A673 (cell line): Measurements from ENCODE around the gene LURAP1L.

ENCODE experiments used
- EZH2 ChIP-seq: fragments of 200-600 bp; sonication (generic); IDR thresholded peaks from 2 replicates; pipeline ENCODE4 v1.6.1; 2017; ENCODE audit warnings: borderline replicate concordance, low read depth, mild to moderate bottlenecking, mixed read lengths, antibody characterized with exemption, low read length; ENCODE audit not compliant: poor library complexity, severe bottlenecking
- TF ChIP-seq, protein P1 (sequence below): fragments of 300-800, 200-600 bp; sonication (generic); conservative IDR thresholded peaks from 2 replicates; pipeline ENCODE4 v1.5.1; 2017; ENCODE audit warnings: low read depth, mild to moderate bottlenecking, antibody characterized with exemption, low read length, moderate library complexity, mixed read lengths

DNA sequence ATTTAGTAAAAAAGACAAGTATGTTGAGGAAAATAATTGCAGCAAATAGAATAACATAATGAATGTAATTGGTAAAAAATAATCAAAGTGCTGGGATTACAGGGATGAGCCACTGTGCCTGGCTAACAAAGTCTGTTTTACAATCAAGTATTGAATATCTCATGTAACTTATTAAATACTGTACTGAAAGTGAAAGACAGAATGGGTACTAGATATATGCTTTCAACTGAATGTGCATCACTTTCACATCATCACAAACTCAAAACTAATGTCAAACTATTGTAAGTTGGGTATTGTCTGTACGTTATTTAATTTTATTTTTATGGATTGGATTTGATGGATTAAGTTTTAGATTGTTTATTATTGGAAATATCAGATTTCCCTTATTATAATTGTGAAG, 58.9 kb downstream of the LURAP1L start:
- TF ChIP-seq, protein P1, sequence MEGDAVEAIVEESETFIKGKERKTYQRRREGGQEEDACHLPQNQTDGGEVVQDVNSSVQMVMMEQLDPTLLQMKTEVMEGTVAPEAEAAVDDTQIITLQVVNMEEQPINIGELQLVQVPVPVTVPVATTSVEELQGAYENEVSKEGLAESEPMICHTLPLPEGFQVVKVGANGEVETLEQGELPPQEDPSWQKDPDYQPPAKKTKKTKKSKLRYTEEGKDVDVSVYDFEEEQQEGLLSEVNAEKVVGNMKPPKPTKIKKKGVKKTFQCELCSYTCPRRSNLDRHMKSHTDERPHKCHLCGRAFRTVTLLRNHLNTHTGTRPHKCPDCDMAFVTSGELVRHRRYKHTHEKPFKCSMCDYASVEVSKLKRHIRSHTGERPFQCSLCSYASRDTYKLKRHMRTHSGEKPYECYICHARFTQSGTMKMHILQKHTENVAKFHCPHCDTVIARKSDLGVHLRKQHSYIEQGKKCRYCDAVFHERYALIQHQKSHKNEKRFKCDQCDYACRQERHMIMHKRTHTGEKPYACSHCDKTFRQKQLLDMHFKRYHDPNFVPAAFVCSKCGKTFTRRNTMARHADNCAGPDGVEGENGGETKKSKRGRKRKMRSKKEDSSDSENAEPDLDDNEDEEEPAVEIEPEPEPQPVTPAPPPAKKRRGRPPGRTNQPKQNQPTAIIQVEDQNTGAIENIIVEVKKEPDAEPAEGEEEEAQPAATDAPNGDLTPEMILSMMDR, result no peak
- TF ChIP-seq EZH2, result no peak
